ENCODE results near the gene SCML1.

SCML1 gene

DNA sequence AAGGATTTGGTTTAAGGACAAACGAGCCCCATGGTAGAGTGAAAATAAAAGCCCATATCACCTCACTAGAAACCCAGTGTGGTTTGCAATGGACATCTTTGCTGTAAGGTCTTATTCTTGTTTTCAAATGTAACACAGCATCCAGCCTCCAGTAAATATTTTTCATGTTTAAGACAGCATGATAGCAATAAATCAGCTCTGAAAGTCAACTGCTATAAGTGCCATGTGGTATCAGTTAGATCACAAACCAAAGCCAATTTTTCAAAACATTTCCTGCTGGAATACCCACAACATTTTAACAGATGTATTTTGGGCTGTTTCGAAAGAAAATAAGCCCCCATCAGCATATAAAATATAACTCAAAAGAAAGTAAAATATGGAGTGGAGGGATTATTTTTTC lies 24.0 kb upstream of the SCML1 start:
- H3K27me3 ChIP-seq (ENCODE audit: control insufficient read depth, insufficient read depth, low read length) = no peaks in the 10 kb centered on the region
- H3K36me3 ChIP-seq (ENCODE audit: control insufficient read depth, insufficient read depth, low read length) = no peaks in the 10 kb centered on the region
- no peaks in the 10 kb centered on the region for H3K9me3 ChIP-seq (ENCODE audit: control insufficient read depth, insufficient read depth, low read length)
- H3K27ac ChIP-seq (ENCODE audit: low read depth, low read length) = no peak overlapping the region
- H3K4me1 ChIP-seq (ENCODE audit: control insufficient read depth, insufficient read depth, low read length) = no peaks in the 10 kb centered on the region
- H3K9ac ChIP-seq (ENCODE audit: low read depth, low read length) = no peak overlapping the region
- H3K4me3 ChIP-seq (ENCODE audit: low read depth, low read length) = no peak overlapping the region

GRCh38 chrX:17718649-17719165 lies 18.6 kb upstream of the SCML1 start:
- no peaks in the 10 kb centered on the region for H3K9me3 ChIP-seq (ENCODE audit: control insufficient read depth, insufficient read depth, low read length)
- H3K9ac ChIP-seq (ENCODE audit: low read depth, low read length) = no peak overlapping the region
- H3K27ac ChIP-seq (ENCODE audit: low read depth, low read length) = no peak overlapping the region
- peaks cover 16% of the 10 kb centered on the region for H3K27me3 ChIP-seq (ENCODE audit: control insufficient read depth, insufficient read depth, low read length)
- no peaks in the 10 kb centered on the region for H3K36me3 ChIP-seq (ENCODE audit: control insufficient read depth, insufficient read depth, low read length)
- no peak overlapping the region for H3K4me3 ChIP-seq (ENCODE audit: low read depth, low read length)
- H3K4me1 ChIP-seq (ENCODE audit: control insufficient read depth, insufficient read depth, low read length) = peaks cover 31% of the 10 kb centered on the region

DNA sequence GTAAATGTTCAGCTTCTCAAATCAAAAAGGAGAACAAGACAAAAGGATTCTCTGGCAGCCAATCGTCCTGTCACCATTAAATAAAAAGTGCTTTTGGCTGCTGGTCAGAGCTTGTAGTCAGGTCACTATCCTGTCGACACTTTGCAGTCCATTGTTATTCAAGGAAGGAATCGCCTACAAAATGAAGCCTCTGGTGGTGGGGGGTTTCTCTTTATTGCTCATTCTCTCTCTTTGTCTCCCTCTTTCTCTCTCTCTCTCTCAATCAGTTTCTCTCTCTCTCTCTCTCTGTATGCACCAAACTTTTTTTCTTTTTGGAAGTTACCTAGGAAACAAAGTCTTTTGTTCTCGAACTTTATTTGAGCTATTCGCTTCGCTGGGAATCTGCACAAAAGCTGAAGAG lies 17.6 kb upstream of the SCML1 start:
- Histone ChIP-seq H3K4me3 (ENCODE audit: low read depth, low read length) (peak overlapping the region; percentile 28), H3K4me1 (ENCODE audit: control insufficient read depth, insufficient read depth, low read length) (peaks cover 31% of the 10 kb centered on the region), H3K9ac (ENCODE audit: low read depth, low read length) (no peak overlapping the region), H3K27ac (ENCODE audit: low read depth, low read length) (peak overlapping the region; percentile 60), H3K27me3 (ENCODE audit: control insufficient read depth, insufficient read depth, low read length) (peaks cover 16% of the 10 kb centered on the region), H3K9me3 (ENCODE audit: control insufficient read depth, insufficient read depth, low read length) (no peaks in the 10 kb centered on the region), H3K36me3 (ENCODE audit: control insufficient read depth, insufficient read depth, low read length) (no peaks in the 10 kb centered on the region)

GRCh38 chrX:17721715-17722114 lies 15.6 kb upstream of the SCML1 start:
- H3K27ac ChIP-seq (ENCODE audit: low read depth, low read length) = no peak overlapping the region

DNA sequence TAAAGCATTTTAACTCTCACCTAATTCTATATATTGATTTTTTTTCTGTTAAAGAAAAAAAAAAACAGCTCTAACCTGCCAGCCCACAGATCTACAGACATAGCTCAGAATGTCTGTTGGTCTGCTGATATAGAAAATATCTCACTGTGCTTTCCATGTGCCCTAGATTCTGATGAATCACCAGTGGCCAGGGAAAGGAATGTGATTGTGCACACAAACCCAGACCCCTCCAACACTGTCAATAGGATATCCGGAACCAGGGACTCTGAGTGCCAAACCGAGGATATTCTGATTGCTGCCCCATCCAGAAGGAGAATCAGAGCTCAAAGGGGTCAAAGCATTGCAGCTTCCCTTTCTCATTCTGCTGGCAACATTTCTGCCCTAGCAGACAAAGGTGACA lies 12.1 kb upstream of the SCML1 start:
- peaks cover 11% of the 10 kb centered on the region for H3K27me3 ChIP-seq (ENCODE audit: control insufficient read depth, insufficient read depth, low read length)
- H3K4me3 ChIP-seq (ENCODE audit: low read depth, low read length) = no peak overlapping the region
- no peaks in the 10 kb centered on the region for H3K9me3 ChIP-seq (ENCODE audit: control insufficient read depth, insufficient read depth, low read length)
- H3K36me3 ChIP-seq (ENCODE audit: control insufficient read depth, insufficient read depth, low read length) = peaks cover 14% of the 10 kb centered on the region
- peaks cover 20% of the 10 kb centered on the region for H3K4me1 ChIP-seq (ENCODE audit: control insufficient read depth, insufficient read depth, low read length)
- H3K9ac ChIP-seq (ENCODE audit: low read depth, low read length) = no peak overlapping the region
- no peak overlapping the region for H3K27ac ChIP-seq (ENCODE audit: low read depth, low read length)

More at GRCh38 chrX:17721715-17722114, 15.6 kb upstream of the SCML1 start:
- Histone ChIP-seq H3K36me3 (ENCODE audit: control insufficient read depth, insufficient read depth, low read length) (peaks cover 14% of the 10 kb centered on the region; the same call in 1 of the 2 replicates), H3K27me3 (ENCODE audit: control insufficient read depth, insufficient read depth, low read length) (peaks cover 16% of the 10 kb centered on the region), H3K4me3 (ENCODE audit: low read depth, low read length) (no peak overlapping the region), H3K9me3 (ENCODE audit: control insufficient read depth, insufficient read depth, low read length) (no peaks in the 10 kb centered on the region), H3K4me1 (ENCODE audit: control insufficient read depth, insufficient read depth, low read length) (peaks cover 31% of the 10 kb centered on the region), H3K9ac (ENCODE audit: low read depth, low read length) (no peak overlapping the region)

DNA sequence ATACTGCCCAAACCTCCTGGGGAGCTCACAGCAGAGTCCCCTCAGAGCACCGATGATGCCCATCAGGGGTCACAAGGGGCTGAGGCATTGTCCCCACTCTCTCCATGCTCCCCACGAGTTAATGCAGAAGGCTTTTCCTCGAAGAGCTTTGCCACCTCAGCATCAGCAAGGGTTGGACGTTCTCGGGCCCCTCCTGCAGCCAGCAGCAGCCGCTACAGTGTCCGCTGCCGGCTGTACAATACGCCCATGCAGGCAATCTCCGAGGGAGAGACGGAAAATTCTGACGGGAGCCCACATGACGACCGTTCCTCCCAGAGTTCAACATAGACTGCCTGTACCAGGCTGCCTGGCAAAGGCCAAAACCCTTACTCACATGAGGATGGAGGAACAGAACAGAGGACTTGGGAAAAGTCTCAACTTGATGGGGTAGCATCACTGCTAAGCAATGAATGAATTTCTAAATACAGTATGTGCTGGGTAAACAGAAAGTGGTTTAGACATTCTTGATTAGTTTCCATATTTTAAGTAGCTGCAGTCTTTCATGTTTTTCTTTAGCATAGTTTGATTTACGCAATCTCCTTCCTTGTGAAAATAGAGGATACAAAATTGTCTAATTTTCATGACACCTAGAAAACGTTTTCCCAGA lies 5.0 kb upstream of the SCML1 start:
- Histone ChIP-seq H3K27ac (ENCODE audit: low read depth, low read length) (no peak overlapping the region), H3K4me1 (ENCODE audit: control insufficient read depth, insufficient read depth, low read length) (no peaks in the 10 kb centered on the region), H3K9ac (ENCODE audit: low read depth, low read length) (no peak overlapping the region), H3K27me3 (ENCODE audit: control insufficient read depth, insufficient read depth, low read length) (no peaks in the 10 kb centered on the region), H3K4me3 (ENCODE audit: low read depth, low read length) (no peak overlapping the region), H3K9me3 (ENCODE audit: control insufficient read depth, insufficient read depth, low read length) (no peaks in the 10 kb centered on the region), H3K36me3 (ENCODE audit: control insufficient read depth, insufficient read depth, low read length) (peaks cover 6% of the 10 kb centered on the region)

DNA sequence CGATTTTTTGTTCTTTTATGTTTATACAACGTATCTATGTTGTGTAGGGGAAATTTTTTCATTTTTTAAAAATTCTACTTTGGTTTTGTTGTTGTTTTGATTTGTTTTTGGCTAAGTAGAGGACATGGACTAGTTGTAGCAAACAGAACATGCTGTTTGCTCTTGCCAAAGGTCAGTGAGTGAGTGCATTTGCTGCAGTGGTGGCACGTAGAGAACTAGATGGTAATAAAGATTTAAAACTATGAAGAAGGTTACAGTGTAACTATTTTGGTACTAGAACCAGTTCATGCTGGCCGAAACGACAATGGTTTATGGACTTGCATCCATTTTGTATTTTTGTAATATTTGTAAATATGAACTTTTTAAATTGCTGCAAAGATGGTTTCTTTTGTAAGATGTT lies 1.9 kb upstream of the SCML1 start:
- Histone ChIP-seq H3K27me3 (ENCODE audit: control insufficient read depth, insufficient read depth, low read length) (peaks cover 22% of the 10 kb centered on the region), H3K4me1 (ENCODE audit: control insufficient read depth, insufficient read depth, low read length) (no peaks in the 10 kb centered on the region), H3K9ac (ENCODE audit: low read depth, low read length) (no peak overlapping the region), H3K36me3 (ENCODE audit: control insufficient read depth, insufficient read depth, low read length) (peaks cover 6% of the 10 kb centered on the region; the same call in 1 of the 2 replicates), H3K27ac (ENCODE audit: low read depth, low read length) (no peak overlapping the region), H3K9me3 (ENCODE audit: control insufficient read depth, insufficient read depth, low read length) (no peaks in the 10 kb centered on the region), H3K4me3 (ENCODE audit: low read depth, low read length) (no peak overlapping the region)

- H3K4me3 ChIP-seq (ENCODE audit: low read depth, low read length) = peak overlapping the region; percentile 60
- no peaks in the 10 kb centered on the region for H3K9me3 ChIP-seq (ENCODE audit: control insufficient read depth, insufficient read depth, low read length)
- 0 out of 2 replicates have a peak overlapping the region, but pooled peaks have one; percentile 10 for H3K9ac ChIP-seq (ENCODE audit: low read depth, low read length)
- peaks cover 29% of the 10 kb centered on the region for H3K27me3 ChIP-seq (ENCODE audit: control insufficient read depth, insufficient read depth, low read length)
- H3K36me3 ChIP-seq (ENCODE audit: control insufficient read depth, insufficient read depth, low read length) = peaks cover 5% of the 10 kb centered on the region; the same call in 1 of the 2 replicates
- 0 out of 2 replicates have a peak, but pooled peaks cover 2% of the 10 kb centered on the region for H3K4me1 ChIP-seq (ENCODE audit: control insufficient read depth, insufficient read depth, low read length)
- H3K27ac ChIP-seq (ENCODE audit: low read depth, low read length) = peak overlapping the region; percentile 75
Observed at GRCh38 chrX:17736478-17736855, 826 bp upstream of the SCML1 start.

DNA sequence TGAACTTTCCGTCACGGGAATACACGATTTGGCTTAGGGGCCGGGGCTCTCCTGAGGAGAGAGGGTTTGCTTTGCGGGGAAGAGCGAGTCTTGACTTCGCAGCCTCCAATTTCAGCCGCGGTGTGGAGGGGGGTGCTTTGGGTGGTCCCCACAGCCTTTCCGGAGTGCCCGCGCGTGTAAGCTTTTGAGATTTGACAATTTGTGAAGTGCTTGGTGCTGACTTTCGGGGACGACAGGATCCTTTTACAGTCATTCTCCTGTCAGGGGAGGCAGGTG lies 355 bp downstream of the SCML1 start:
- peak overlapping the region; percentile 70 for H3K4me3 ChIP-seq (ENCODE audit: low read depth, low read length)
- peaks cover 29% of the 10 kb centered on the region for H3K27me3 ChIP-seq (ENCODE audit: control insufficient read depth, insufficient read depth, low read length)

DNA sequence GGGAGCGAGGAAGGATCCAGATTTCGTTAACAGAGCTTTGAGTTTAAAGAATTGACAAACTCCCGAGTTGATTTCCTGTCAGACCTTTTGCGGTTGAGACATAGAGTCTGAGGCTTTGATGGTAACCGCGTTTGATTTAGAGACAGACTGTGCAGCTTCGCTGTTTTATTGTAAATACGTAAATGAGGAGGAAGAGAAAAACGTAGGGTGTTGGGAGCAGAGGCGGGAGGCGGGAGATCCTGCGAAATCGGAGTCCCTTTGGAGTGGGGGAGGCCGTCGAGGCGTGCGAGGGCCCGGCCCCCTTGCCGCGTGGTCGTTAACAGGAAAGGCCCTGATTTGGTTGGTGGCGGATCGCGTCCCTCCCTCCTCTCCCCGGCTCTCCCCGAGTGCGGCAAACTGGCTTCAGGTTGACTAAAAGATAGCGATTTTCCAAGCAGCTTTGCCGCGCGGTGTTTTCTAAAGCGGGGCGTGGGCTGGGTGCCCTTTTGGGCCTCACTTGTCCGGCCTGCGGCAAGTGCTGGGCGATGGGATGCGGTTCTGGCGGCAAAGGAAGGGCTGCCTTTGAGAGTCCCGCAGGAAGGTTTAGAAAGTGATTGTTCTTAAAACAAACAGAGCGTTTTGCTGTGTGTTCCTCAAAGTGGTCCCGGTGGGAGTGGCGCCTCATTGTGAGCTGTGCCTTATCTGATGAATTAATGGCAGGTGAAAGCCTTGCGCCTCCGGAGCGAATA lies 857 bp downstream of the SCML1 start:
- Histone ChIP-seq H3K36me3 (ENCODE audit: control insufficient read depth, insufficient read depth, low read length) (no peaks in the 10 kb centered on the region), H3K9me3 (ENCODE audit: control insufficient read depth, insufficient read depth, low read length) (no peaks in the 10 kb centered on the region), H3K4me3 (ENCODE audit: low read depth, low read length) (peak overlapping the region; percentile 70), H3K9ac (ENCODE audit: low read depth, low read length) (no peak overlapping the region), H3K27ac (ENCODE audit: low read depth, low read length) (no peak overlapping the region), H3K27me3 (ENCODE audit: control insufficient read depth, insufficient read depth, low read length) (peaks cover 29% of the 10 kb centered on the region), H3K4me1 (ENCODE audit: control insufficient read depth, insufficient read depth, low read length) (0 out of 2 replicates have a peak, but pooled peaks cover 2% of the 10 kb centered on the region)

More for the DNA sequence above, 355 bp downstream of the SCML1 start:
- Histone ChIP-seq H3K9ac (ENCODE audit: low read depth, low read length) (no peak overlapping the region), H3K36me3 (ENCODE audit: control insufficient read depth, insufficient read depth, low read length) (no peaks in the 10 kb centered on the region), H3K4me1 (ENCODE audit: control insufficient read depth, insufficient read depth, low read length) (0 out of 2 replicates have a peak, but pooled peaks cover 2% of the 10 kb centered on the region), H3K27ac (ENCODE audit: low read depth, low read length) (no peak overlapping the region), H3K9me3 (ENCODE audit: control insufficient read depth, insufficient read depth, low read length) (no peaks in the 10 kb centered on the region)

Measured in HUES48 (cell line).